HL-60 (cell line): ENCODE results near the gene DNAH10.

Experiments used
- DNase-seq, 2 experiments: peaks; one replicate each; pipeline ENCODE4 v3.0.0-alpha.2; 2010 to 2020; ENCODE audit warnings: low read depth in 1 of 2, low spot score in 1 of 2
- H3K27ac ChIP-seq: fragments of 250-450 bp; sonication (Bioruptor Pico); replicated peaks from 2 replicates; pipeline ENCODE4 v1.5.1; 2020; ENCODE audit warnings: mild to moderate bottlenecking, moderate library complexity
- H3K27me3 ChIP-seq: fragments of 250-450 bp; sonication (Bioruptor Pico); 2 replicates; pipeline ENCODE4 v1.5.1; 2021; ENCODE audit warnings: mild to moderate bottlenecking, moderate library complexity; ENCODE audit not compliant: insufficient read depth, poor library complexity, severe bottlenecking
- H3K4me3 ChIP-seq: replicated peaks from 2 replicates; pipeline ENCODE4 v1.5.1; 2011; ENCODE audit warnings: mild to moderate bottlenecking, control low read depth, low read length; ENCODE audit not compliant: insufficient read depth
- CTCF ChIP-seq: IDR thresholded peaks from one replicate; pipeline ENCODE4 v1.5.1; 2011; ENCODE audit warnings: low read length, control low read depth, inconsistent platforms; ENCODE audit not compliant: insufficient read depth
- GABPA ChIP-seq: IDR thresholded peaks from 2 replicates; pipeline ENCODE4 v1.6.1; 2012; ENCODE audit warnings: low read depth
- POLR2AphosphoS5 ChIP-seq: IDR thresholded peaks from 2 replicates; pipeline ENCODE4 v1.6.1; 2012; ENCODE audit warnings: low read depth
- REST ChIP-seq: IDR thresholded peaks from 2 replicates; pipeline ENCODE4 v1.6.1; 2012; ENCODE audit warnings: low read depth; ENCODE audit not compliant: insufficient replicate concordance
- SPI1 ChIP-seq: IDR thresholded peaks from 2 replicates; pipeline ENCODE4 v1.6.1; 2012; ENCODE audit warnings: low read depth, mild to moderate bottlenecking, borderline replicate concordance

Gene DNAH10

DNA sequence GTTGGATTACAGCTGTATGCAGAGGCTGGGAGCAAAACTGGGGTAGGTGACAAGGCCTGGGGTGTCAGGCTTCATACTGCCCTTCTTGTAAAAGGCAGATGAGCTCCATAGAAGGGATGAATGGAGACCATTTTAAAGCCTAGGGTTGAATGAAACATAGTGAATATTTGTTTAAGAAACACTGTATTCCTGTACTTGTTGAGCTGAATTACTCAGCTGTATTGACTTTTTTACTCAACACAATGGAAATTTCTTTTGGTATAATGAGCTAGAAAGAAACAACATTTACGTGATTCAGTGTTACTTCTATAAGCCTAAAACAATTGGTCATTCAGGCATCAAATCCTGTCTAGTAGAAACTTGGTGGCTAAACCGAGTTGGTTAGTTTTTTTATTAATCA lies 35.9 kb upstream of the DNAH10 start:
- no peak for DNase-seq
- TF ChIP-seq SPI1 (no peak), GABPA (no peak)
- Histone ChIP-seq H3K27me3 (no peaks in the 10 kb centered on the region), H3K27ac (no peak overlapping the region), H3K4me3 (no peak overlapping the region)

- TF ChIP-seq SPI1 (no peak), POLR2AphosphoS5 (no peak), REST (no peak), GABPA (no peak), CTCF (no peak)
- Histone ChIP-seq H3K27me3 (no peaks in the 10 kb centered on the region), H3K4me3 (no peak overlapping the region), H3K27ac (no peak overlapping the region)
- no peak for DNase-seq
Observed at GRCh38 chr12:123726962-123727361, 35.1 kb upstream of the DNAH10 start.

GRCh38 chr12:123727878-123728277 lies 34.2 kb upstream of the DNAH10 start:
- H3K27ac ChIP-seq, result no peak overlapping the region
- TF ChIP-seq GABPA (no peak), REST (no peak), POLR2AphosphoS5 (no peak), CTCF (no peak), SPI1 (no peak)
- no peak overlapping the region for H3K4me3 ChIP-seq
- no peaks in the 10 kb centered on the region for H3K27me3 ChIP-seq
- no peak for DNase-seq

- TF ChIP-seq POLR2AphosphoS5, result no peak
- H3K4me3 ChIP-seq, result no peak overlapping the region
- H3K27ac ChIP-seq, result no peak overlapping the region
- no peak for DNase-seq
- H3K27me3 ChIP-seq, result no peaks in the 10 kb centered on the region
Observed at GRCh38 chr12:123731596-123731995, 30.5 kb upstream of the DNAH10 start.

DNA sequence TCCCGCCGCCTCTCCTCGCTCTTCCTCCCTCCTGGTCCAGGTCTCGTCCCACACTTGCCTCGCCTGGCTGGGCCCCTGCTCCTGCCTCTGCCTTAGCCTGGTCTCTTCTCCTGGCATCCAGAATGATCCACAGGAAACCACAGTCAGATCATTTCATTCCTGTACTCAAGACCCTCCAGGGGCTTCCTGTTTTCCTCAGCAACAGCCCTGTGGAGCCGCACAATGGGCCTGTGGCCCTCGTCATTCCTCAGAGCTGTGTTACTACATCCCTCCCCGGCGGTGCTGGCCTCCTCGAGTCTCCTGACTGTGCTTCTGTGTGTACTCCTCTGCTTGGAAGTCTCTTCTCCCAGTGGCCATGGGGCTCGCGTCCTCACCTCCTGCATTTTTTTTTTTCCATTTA lies 29.9 kb upstream of the DNAH10 start:
- Histone ChIP-seq H3K4me3 (no peak overlapping the region), H3K27me3 (no peaks in the 10 kb centered on the region), H3K27ac (no peak overlapping the region)
- TF ChIP-seq GABPA (no peak), SPI1 (no peak), CTCF (no peak), REST (no peak), POLR2AphosphoS5 (no peak)
- DNase-seq, result no peak
